Astrocyte (in vitro differentiated cells and primary cell): ENCODE results near the gene MKNK2. TPM values are rescaled to one million over a fixed set of nuclear protein-coding genes. Genes with fewer than 3 reads are reported as not detected.
A peak's percentile ranks its signal among the peaks of the same experiment; 100 is the strongest.

Source experiments
- DNase-seq: peaks from one replicate; pipeline ENCODE4 v3.0.0-alpha.2; 2010; ENCODE audit warnings: low read depth
- FAIRE-seq: peaks from 2 replicates; lab custom pipeline; 2011; peaks lifted over from hg19 to GRCh38; lab: Jason Lieb, UNC
- H2AFZ ChIP-seq: 2 replicates; pipeline ENCODE4 v1.6.0; 2012; ENCODE audit warnings: low read depth, low read length, inconsistent platforms
- H3K27ac ChIP-seq: 2 replicates; pipeline ENCODE4 v1.5.1; 2011; ENCODE audit warnings: low read depth, low read length, inconsistent platforms
- H3K27me3 ChIP-seq: 2 replicates; pipeline ENCODE4 v1.6.0; 2011; ENCODE audit warnings: low read length, inconsistent platforms; ENCODE audit not compliant: insufficient read depth
- H3K36me3 ChIP-seq: 2 replicates; pipeline ENCODE4 v1.5.1; 2011; ENCODE audit warnings: low read length, inconsistent platforms; ENCODE audit not compliant: insufficient read depth
- H3K4me1 ChIP-seq: 2 replicates; pipeline ENCODE4 v1.5.1; 2011; ENCODE audit warnings: low read length, inconsistent platforms; ENCODE audit not compliant: insufficient read depth
- H3K4me2 ChIP-seq: 2 replicates; pipeline ENCODE4 v1.6.0; 2012; ENCODE audit warnings: low read length, inconsistent platforms
- H3K4me3 ChIP-seq: 2 replicates; pipeline ENCODE4 v1.5.1; 2011; ENCODE audit warnings: low read depth, mild to moderate bottlenecking, low read length, inconsistent platforms; ENCODE audit not compliant: insufficient read depth
- H3K79me2 ChIP-seq: 2 replicates; pipeline ENCODE4 v1.6.0; 2012; ENCODE audit warnings: mild to moderate bottlenecking, low read length, inconsistent platforms; ENCODE audit not compliant: insufficient read depth
- H3K9ac ChIP-seq: 2 replicates; pipeline ENCODE4 v1.6.0; 2012; ENCODE audit warnings: mild to moderate bottlenecking, low read length, inconsistent platforms
- H3K9me3 ChIP-seq: 2 replicates; pipeline ENCODE4 v1.5.1; 2012; ENCODE audit warnings: low read depth, mild to moderate bottlenecking, low read length, inconsistent platforms; ENCODE audit not compliant: insufficient read depth
- H4K20me1 ChIP-seq: 2 replicates; pipeline ENCODE4 v1.6.0; 2012; ENCODE audit warnings: low read length, inconsistent platforms; ENCODE audit not compliant: insufficient read depth
- H3K27ac Mint-ChIP-seq: one replicate; pipeline ENCODE4 v1.8.0; 2021; ENCODE audit warnings: mild to moderate bottlenecking, mixed read lengths; ENCODE audit not compliant: unreplicated experiment
- H3K27me3 Mint-ChIP-seq: one replicate; pipeline ENCODE4 v1.8.0; 2021; ENCODE audit warnings: low read depth, mixed read lengths; ENCODE audit not compliant: unreplicated experiment
- H3K36me3 Mint-ChIP-seq: one replicate; pipeline ENCODE4 v1.8.0; 2021; ENCODE audit warnings: low read depth, mixed read lengths; ENCODE audit not compliant: unreplicated experiment
- H3K4me1 Mint-ChIP-seq: one replicate; pipeline ENCODE4 v1.8.0; 2021; ENCODE audit warnings: low read depth, mixed read lengths; ENCODE audit not compliant: unreplicated experiment
- H3K4me3 Mint-ChIP-seq: one replicate; pipeline ENCODE4 v1.8.0; 2021; ENCODE audit warnings: mild to moderate bottlenecking, moderate library complexity, mixed read lengths; ENCODE audit not compliant: unreplicated experiment
- H3K9me3 Mint-ChIP-seq: one replicate; pipeline ENCODE4 v1.8.0; 2021; ENCODE audit warnings: mild to moderate bottlenecking, mixed read lengths; ENCODE audit not compliant: unreplicated experiment
- CTCF ChIP-seq: IDR thresholded peaks from 2 replicates; pipeline ENCODE4 v1.5.1; 2011; ENCODE audit warnings: low read depth, mild to moderate bottlenecking, inconsistent platforms, low read length, moderate library complexity; ENCODE audit not compliant: insufficient read depth
- EZH2 ChIP-seq: IDR thresholded peaks from 2 replicates; pipeline ENCODE4 v1.6.1; 2012; ENCODE audit warnings: mild to moderate bottlenecking, low read length, inconsistent platforms; ENCODE audit not compliant: insufficient read depth
- total RNA-seq: library from RNA; stranded (reverse); gene quantifications from 2 replicates; pipeline ENCODE4 v1.2.1, GENCODE V29; 2021

MKNK2 gene
- total RNA-seq, 1 donor from 2014 or later: 146 TPM

GRCh38 chr19:2062770-2063169, 11.7 kb upstream of the MKNK2 start:
- H3K27ac ChIP-seq: no peak overlapping the region
- H2AFZ ChIP-seq: no peak overlapping the region
- no peaks in the 10 kb centered on the region for H3K9me3 Mint-ChIP-seq
- peak overlapping the region; percentile 40 for H3K4me3 Mint-ChIP-seq
- H3K9me3 ChIP-seq: no peaks in the 10 kb centered on the region
- FAIRE-seq (no peak), DNase-seq (no peak)
- H3K36me3 Mint-ChIP-seq: peaks cover 2% of the 10 kb centered on the region
- peaks cover 15% of the 10 kb centered on the region for H3K4me1 Mint-ChIP-seq
- no peak overlapping the region for H3K4me2 ChIP-seq
- H3K36me3 ChIP-seq: no peaks in the 10 kb centered on the region
- no peaks in the 10 kb centered on the region for H4K20me1 ChIP-seq
- H3K79me2 ChIP-seq: no peaks in the 10 kb centered on the region
- peaks cover 31% of the 10 kb centered on the region for H3K4me1 ChIP-seq
- H3K27me3 Mint-ChIP-seq: no peaks in the 10 kb centered on the region
- H3K9ac ChIP-seq: no peak overlapping the region
- no peaks in the 10 kb centered on the region for H3K27me3 ChIP-seq
- no peak overlapping the region for H3K4me3 ChIP-seq
- TF ChIP-seq EZH2 (no peak), CTCF (no peak)
- H3K27ac Mint-ChIP-seq: peak overlapping the region; percentile 62

- Mint-ChIP-seq H3K36me3 (peaks cover 2% of the 10 kb centered on the region), H3K27me3 (no peaks in the 10 kb centered on the region), H3K9me3 (no peaks in the 10 kb centered on the region), H3K4me3 (peak overlapping the region; percentile 40), H3K4me1 (peaks cover 15% of the 10 kb centered on the region), H3K27ac (peak overlapping the region; percentile 62)
- Histone ChIP-seq H3K36me3 (no peaks in the 10 kb centered on the region), H3K4me2 (peak overlapping the region; percentile 99), H3K27me3 (no peaks in the 10 kb centered on the region), H3K27ac (no peak overlapping the region), H3K79me2 (no peaks in the 10 kb centered on the region), H4K20me1 (no peaks in the 10 kb centered on the region), H3K4me3 (no peak overlapping the region), H3K9ac (no peak overlapping the region), H3K4me1 (peaks cover 31% of the 10 kb centered on the region), H3K9me3 (no peaks in the 10 kb centered on the region), H2AFZ (peak overlapping the region; percentile 94)
- FAIRE-seq: no peak
- TF ChIP-seq EZH2 (no peak), CTCF (no peak)
- no peak for DNase-seq
These were observed 11.3 kb upstream of the MKNK2 start for GRCh38 chr19:2062389-2062729.

GRCh38 chr19:2061495-2062388, 10.7 kb upstream of the MKNK2 start:
- Mint-ChIP-seq H3K4me1 (peaks cover 15% of the 10 kb centered on the region), H3K9me3 (no peaks in the 10 kb centered on the region), H3K27ac (peak overlapping the region; percentile 92), H3K4me3 (peak overlapping the region; percentile 84), H3K27me3 (no peaks in the 10 kb centered on the region), H3K36me3 (peaks cover 2% of the 10 kb centered on the region)
- Histone ChIP-seq H3K4me3 (peak overlapping the region; percentile 74), H3K27me3 (no peaks in the 10 kb centered on the region), H3K79me2 (no peaks in the 10 kb centered on the region), H3K9me3 (no peaks in the 10 kb centered on the region), H3K9ac (peak overlapping the region; percentile 86), H3K27ac (peak overlapping the region; percentile 92), H2AFZ (peak overlapping the region; percentile 94), H3K4me1 (peaks cover 31% of the 10 kb centered on the region), H3K36me3 (no peaks in the 10 kb centered on the region), H3K4me2 (peak overlapping the region; percentile 99), H4K20me1 (no peaks in the 10 kb centered on the region)
- FAIRE-seq: peak; percentile 32
- TF ChIP-seq EZH2 (no peak), CTCF (no peak)
- peak; percentile 91 for DNase-seq
